ENCODE results near the gene MRM2.

MRM2 gene

GRCh38 chr7:2257651-2258050, 15.6 kb upstream of the MRM2 start:
- DNase-seq (ENCODE audit: low spot score) = no peak
- TF ChIP-seq CTCF (IDR thresholded peaks at IDR 0.05; ENCODE audit: extremely low read depth, missing control alignments) = no peak

- DNase-seq (ENCODE audit: low spot score) = no peak
- no peak for TF ChIP-seq CTCF (IDR thresholded peaks at IDR 0.05; ENCODE audit: extremely low read depth, missing control alignments)
Observed at GRCh38 chr7:2257046-2257551, 15.1 kb upstream of the MRM2 start.

GRCh38 chr7:2256306-2257045, 14.5 kb upstream of the MRM2 start:
- TF ChIP-seq CTCF (IDR thresholded peaks at IDR 0.05; ENCODE audit: extremely low read depth, missing control alignments) = no peak
- DNase-seq (ENCODE audit: low spot score) = no peak

- TF ChIP-seq CTCF (IDR thresholded peaks at IDR 0.05; ENCODE audit: extremely low read depth, missing control alignments) = no peak
- DNase-seq (ENCODE audit: low spot score) = no peak
Observed at GRCh38 chr7:2255145-2256139, 13.4 kb upstream of the MRM2 start.

GRCh38 chr7:2254429-2255144, 12.6 kb upstream of the MRM2 start:
- DNase-seq (ENCODE audit: low spot score) = no peak
- TF ChIP-seq CTCF (IDR thresholded peaks at IDR 0.05; ENCODE audit: extremely low read depth, missing control alignments) = no peak

- DNase-seq (ENCODE audit: low spot score) = no peak
- TF ChIP-seq CTCF (IDR thresholded peaks at IDR 0.05; ENCODE audit: extremely low read depth, missing control alignments) = no peak
Observed at GRCh38 chr7:2253525-2254244, 11.7 kb upstream of the MRM2 start.

Data from GM20000 (cell line).